OCI-LY3 (cell line): ENCODE data around the gene WWOX.

ENCODE experiments used
- H2AFZ ChIP-seq: fragments of 200-600, 300-600 bp; shearing (Covaris generic); 2 replicates; pipeline ENCODE4 v1.6.0; 2014; ENCODE audit warnings: antibody characterized with exemption, low read depth, low read length
- H3K27ac ChIP-seq: fragments of 200-600, 300-600 bp; sonication (generic); 2 replicates; pipeline ENCODE4 v1.5.1; 2014; ENCODE audit warnings: mild to moderate bottlenecking, low read length, moderate library complexity, mixed read lengths
- H3K27me3 ChIP-seq: fragments of 200-600, 300-600 bp; sonication (generic); 2 replicates; pipeline ENCODE4 v1.6.1; 2014; ENCODE audit warnings: low read depth, low read length, mixed read lengths
- H3K36me3 ChIP-seq: fragments of 200-600, 300-600 bp; sonication (generic); replicated peaks from 2 replicates; pipeline ENCODE3; 2014; ENCODE audit warnings: low read depth, low read length, mixed read lengths
- H3K4me1 ChIP-seq: fragments of 300-600, 200-600 bp; sonication (generic); 2 replicates; pipeline ENCODE4 v1.6.1; 2014; ENCODE audit warnings: low read length, mixed read lengths
- H3K4me2 ChIP-seq: fragments of 200-600, 300-600 bp; sonication (generic); 2 replicates; pipeline ENCODE4 v1.6.1; 2014; ENCODE audit warnings: low read length, mixed read lengths
- H3K4me3 ChIP-seq: fragments of 300-600, 200-600 bp; sonication (generic); 2 replicates; pipeline ENCODE4 v1.5.1; 2014; ENCODE audit warnings: antibody characterized with exemption, mild to moderate bottlenecking, low read length, moderate library complexity
- H3K79me2 ChIP-seq: fragments of 300-600, 200-600 bp; shearing (Covaris generic); 2 replicates; pipeline ENCODE4 v1.6.1; 2014; ENCODE audit warnings: mild to moderate bottlenecking, low read length, mixed read lengths
- H3K9ac ChIP-seq: fragments of 300-600, 200-600 bp; shearing (Covaris generic); 2 replicates; pipeline ENCODE4 v1.6.0; 2014; ENCODE audit warnings: mild to moderate bottlenecking, low read length, moderate library complexity
- H3K9me3 ChIP-seq: fragments of 200-600, 300-600 bp; shearing (Covaris generic); 2 replicates; pipeline ENCODE4 v1.6.1; 2014; ENCODE audit warnings: low read length, mixed read lengths; ENCODE audit not compliant: insufficient read depth
- H4K20me1 ChIP-seq: fragments of 200-600, 300-600 bp; sonication (generic); 2 replicates; pipeline ENCODE4 v1.6.1; 2016; ENCODE audit warnings: low read length, mixed read lengths; ENCODE audit not compliant: insufficient read depth
- CTCF ChIP-seq: fragments of 200-600, 300-600 bp; sonication (generic); IDR thresholded peaks from 2 replicates; pipeline ENCODE4 v1.5.1; 2014; ENCODE audit warnings: antibody characterized with exemption, low read length, low read depth
- EZH2phosphoT487 ChIP-seq: fragments of 200-600 bp; shearing (Covaris generic); IDR thresholded peaks from 2 replicates; pipeline ENCODE4 v1.6.1; 2018; ENCODE audit warnings: antibody characterized with exemption, mixed run types, low read depth

WWOX gene

GRCh38 chr16:79041206-79041605 lies 941.8 kb downstream of the WWOX start:
- Histone ChIP-seq H3K27ac (no peak overlapping the region), H4K20me1 (no peaks in the 10 kb centered on the region), H3K4me1 (no peaks in the 10 kb centered on the region), H2AFZ (no peak overlapping the region), H3K9me3 (no peaks in the 10 kb centered on the region), H3K27me3 (peaks cover 4% of the 10 kb centered on the region; the same call in 1 of the 2 replicates), H3K36me3 (no peaks in the 10 kb centered on the region), H3K9ac (no peak overlapping the region), H3K4me2 (no peak overlapping the region), H3K79me2 (no peaks in the 10 kb centered on the region), H3K4me3 (no peak overlapping the region)
- TF ChIP-seq EZH2phosphoT487: no peak
- no peak for TF ChIP-seq CTCF

- Histone ChIP-seq H4K20me1 (no peaks in the 10 kb centered on the region), H3K79me2 (no peaks in the 10 kb centered on the region), H3K36me3 (no peaks in the 10 kb centered on the region), H2AFZ (no peak overlapping the region), H3K27ac (no peak overlapping the region), H3K27me3 (peaks cover 6% of the 10 kb centered on the region; the same call in 1 of the 2 replicates), H3K9ac (no peak overlapping the region), H3K4me2 (no peak overlapping the region), H3K4me3 (no peak overlapping the region), H3K4me1 (no peaks in the 10 kb centered on the region), H3K9me3 (no peaks in the 10 kb centered on the region)
- TF ChIP-seq EZH2phosphoT487 (no peak), CTCF (no peak)
These were observed 942.7 kb downstream of the WWOX start for GRCh38 chr16:79042141-79042540.

DNA sequence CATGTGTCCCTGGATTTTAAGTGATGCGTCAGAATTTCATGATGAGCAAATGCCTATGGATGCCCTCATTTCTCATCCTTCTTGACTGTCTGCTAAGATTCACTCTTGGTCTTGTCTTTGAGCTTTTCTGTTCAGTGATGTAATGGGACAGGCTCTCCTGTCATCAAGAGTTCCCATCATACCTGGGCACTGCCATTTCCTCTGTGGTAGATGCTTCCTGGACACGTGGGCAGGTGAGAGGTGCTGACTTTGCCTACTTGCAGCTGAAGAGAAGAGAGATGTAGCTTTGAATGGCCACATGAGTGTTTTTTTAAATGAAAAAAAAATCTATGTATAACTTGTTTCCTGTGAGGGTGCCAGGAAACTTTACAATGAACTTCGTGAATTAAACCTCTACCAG lies 943.4 kb downstream of the WWOX start:
- no peak for TF ChIP-seq CTCF
- TF ChIP-seq EZH2phosphoT487: no peak
- no peaks in the 10 kb centered on the region for H4K20me1 ChIP-seq
- H3K9ac ChIP-seq: no peak overlapping the region
- H3K27ac ChIP-seq: no peak overlapping the region
- H3K4me2 ChIP-seq: no peak overlapping the region
- H3K27me3 ChIP-seq: peaks cover 6% of the 10 kb centered on the region; the same call in 1 of the 2 replicates
- no peaks in the 10 kb centered on the region for H3K79me2 ChIP-seq
- no peaks in the 10 kb centered on the region for H3K4me1 ChIP-seq
- no peaks in the 10 kb centered on the region for H3K36me3 ChIP-seq
- H2AFZ ChIP-seq: no peak overlapping the region
- no peak overlapping the region for H3K4me3 ChIP-seq
- H3K9me3 ChIP-seq: no peaks in the 10 kb centered on the region

- Histone ChIP-seq H3K36me3 (no peaks in the 10 kb centered on the region), H3K4me3 (no peak overlapping the region), H3K27ac (no peak overlapping the region), H3K27me3 (peaks cover 6% of the 10 kb centered on the region; the same call in 1 of the 2 replicates), H3K79me2 (no peaks in the 10 kb centered on the region), H3K4me1 (peaks cover 2% of the 10 kb centered on the region), H2AFZ (no peak overlapping the region), H3K9ac (no peak overlapping the region), H4K20me1 (no peaks in the 10 kb centered on the region), H3K9me3 (no peaks in the 10 kb centered on the region), H3K4me2 (no peak overlapping the region)
- no peak for TF ChIP-seq EZH2phosphoT487
- TF ChIP-seq CTCF: no peak
These were observed 945.7 kb downstream of the WWOX start for GRCh38 chr16:79045191-79045590.
